Measurements from ENCODE around the gene GPR142.

GPR142 gene

GRCh38 chr17:74343526-74344284, 23.6 kb upstream of the GPR142 start:
- DNase-seq (ENCODE audit: low read depth in 1 of 2, low spot score in 1 of 2), result no peak

- no peak for DNase-seq (ENCODE audit: low read depth in 1 of 2, low spot score in 1 of 2)
Measured at GRCh38 chr17:74344658-74345057, 22.6 kb upstream of the GPR142 start.

DNA sequence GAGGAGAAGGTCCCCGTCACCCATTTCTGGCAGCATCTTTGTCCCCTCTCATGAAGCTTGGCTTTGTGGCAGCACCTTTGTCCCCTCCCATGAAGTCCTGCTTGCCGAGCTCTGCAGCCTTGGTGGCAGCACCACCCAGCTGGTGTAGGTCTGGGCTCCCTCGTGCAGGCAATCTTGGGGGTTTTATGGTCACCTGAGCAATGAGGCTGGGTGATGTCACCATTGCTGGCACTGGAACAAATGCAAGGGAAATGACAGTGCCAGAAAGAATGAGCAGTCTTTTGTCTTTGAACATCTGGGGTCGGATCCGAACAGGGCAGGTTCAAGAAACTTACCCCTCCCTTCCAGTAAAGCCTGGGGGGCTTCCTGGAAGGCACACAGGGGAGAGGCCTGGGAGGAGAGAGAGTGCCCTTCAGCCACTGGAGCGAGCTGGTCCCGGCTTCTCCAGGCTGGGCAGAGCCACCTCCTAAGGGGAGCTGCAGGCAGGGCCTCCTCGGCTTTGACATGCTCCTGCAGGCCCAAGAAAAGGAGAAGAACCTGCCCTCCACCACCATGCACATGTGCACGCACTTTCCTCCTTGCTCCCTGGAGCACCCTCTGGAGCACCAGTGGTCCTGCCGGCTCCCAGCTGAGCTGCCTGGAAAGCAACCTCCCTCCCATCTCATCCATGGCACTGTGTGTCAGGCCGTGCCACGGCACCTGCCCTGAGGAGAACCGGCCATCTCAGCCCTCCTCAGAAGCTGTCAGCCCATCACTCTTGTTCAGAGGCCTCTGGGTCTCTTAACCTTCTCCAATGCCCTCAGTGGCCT, 21.7 kb upstream of the GPR142 start:
- DNase-seq (ENCODE audit: low read depth in 1 of 2, low spot score in 1 of 2), result no peak

DNA sequence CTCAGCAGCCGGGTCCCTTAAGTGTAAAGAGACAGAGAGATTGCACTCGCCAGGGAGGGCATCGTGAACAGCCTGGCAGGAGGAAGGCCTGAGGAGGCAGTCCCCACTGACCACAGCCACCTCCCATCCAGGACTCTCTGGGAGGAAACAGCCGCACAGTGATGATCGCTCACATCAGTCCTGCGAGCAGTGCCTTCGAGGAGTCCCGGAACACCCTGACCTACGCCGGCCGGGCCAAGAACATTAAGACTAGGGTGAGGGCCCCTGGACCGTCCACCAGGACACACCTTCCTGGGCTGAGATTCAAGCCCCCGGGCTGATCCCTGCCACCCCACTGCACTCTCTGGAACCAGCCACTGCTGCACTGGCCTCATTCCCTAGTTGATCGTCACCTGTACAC, 19.7 kb upstream of the GPR142 start:
- DNase-seq (ENCODE audit: low read depth in 1 of 2, low spot score in 1 of 2), result no peak

GRCh38 chr17:74349120-74349519, 18.2 kb upstream of the GPR142 start:
- no peak for DNase-seq (ENCODE audit: low read depth in 1 of 2, low spot score in 1 of 2)

DNA sequence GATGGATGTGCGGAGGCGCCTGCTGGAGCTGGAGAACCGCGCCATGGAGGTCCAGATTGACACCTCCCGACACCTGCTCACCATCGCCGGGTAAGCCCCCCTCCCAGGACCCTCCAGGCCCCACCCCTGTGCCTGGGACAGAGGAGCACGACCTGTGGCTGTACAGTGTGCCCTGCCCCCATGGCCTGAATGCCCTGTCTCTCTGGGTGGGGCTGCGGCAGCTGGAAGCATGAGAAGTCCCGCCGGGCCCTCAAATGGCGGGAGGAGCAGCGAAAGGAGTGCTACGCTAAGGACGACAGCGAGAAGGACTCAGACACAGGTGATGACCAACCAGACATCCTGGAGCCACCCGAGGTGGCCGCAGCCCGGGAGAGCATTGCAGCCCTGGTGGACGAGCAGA, 16.8 kb upstream of the GPR142 start:
- DNase-seq (ENCODE audit: low read depth in 1 of 2, low spot score in 1 of 2), result no peak

GRCh38 chr17:74351552-74352210, 15.6 kb upstream of the GPR142 start:
- no peak for DNase-seq (ENCODE audit: low read depth in 1 of 2, low spot score in 1 of 2)

GRCh38 chr17:74353446-74354060, 13.8 kb upstream of the GPR142 start:
- DNase-seq (ENCODE audit: low read depth in 1 of 2, low spot score in 1 of 2), result no peak

- DNase-seq (ENCODE audit: low read depth in 1 of 2, low spot score in 1 of 2), result peak; percentile 18 to 30
Measured at GRCh38 chr17:74354123-74354522, 13.2 kb upstream of the GPR142 start.

DNA sequence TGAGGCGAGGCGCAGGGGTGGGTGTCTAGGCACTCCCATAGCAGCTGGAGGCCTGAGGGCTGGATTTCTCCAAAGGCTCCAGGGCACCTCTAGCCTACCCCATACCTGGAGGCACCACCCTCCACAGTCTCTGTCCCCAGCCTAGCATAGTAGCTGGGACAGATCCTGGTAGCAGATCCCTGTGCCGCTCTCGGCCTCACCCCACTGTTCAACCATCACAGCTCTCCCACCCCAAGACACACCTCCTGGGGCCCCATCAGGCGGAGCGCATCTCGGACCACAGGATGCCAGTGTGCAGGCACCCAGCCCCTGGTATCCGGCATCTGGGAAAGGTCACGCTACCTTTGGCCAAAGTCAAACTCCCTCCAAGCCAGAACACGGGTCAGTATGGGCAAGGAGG, 12.7 kb upstream of the GPR142 start:
- DNase-seq (ENCODE audit: low read depth in 1 of 2, low spot score in 1 of 2), result no peak

DNA sequence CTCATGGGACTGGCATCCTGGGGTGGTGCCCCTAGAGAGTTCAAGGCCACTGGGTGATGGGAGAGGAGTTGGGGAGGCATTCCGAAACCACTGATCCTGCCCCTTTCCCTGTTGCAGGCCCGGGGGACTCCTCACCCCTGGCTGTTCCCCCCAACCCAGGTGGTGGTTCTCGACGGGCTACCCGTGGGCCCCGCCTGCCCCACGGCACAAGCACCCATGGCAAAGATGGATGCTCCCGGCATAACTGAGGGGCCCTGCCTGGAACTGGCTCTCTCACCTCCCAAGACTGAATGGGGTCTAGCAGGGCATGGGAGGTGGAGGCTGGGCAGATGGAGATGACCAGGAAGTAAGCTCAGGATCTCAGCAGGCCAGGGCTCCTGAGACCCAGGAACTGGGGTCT, 12.2 kb upstream of the GPR142 start:
- no peak for DNase-seq (ENCODE audit: low read depth in 1 of 2, low spot score in 1 of 2)

DNA sequence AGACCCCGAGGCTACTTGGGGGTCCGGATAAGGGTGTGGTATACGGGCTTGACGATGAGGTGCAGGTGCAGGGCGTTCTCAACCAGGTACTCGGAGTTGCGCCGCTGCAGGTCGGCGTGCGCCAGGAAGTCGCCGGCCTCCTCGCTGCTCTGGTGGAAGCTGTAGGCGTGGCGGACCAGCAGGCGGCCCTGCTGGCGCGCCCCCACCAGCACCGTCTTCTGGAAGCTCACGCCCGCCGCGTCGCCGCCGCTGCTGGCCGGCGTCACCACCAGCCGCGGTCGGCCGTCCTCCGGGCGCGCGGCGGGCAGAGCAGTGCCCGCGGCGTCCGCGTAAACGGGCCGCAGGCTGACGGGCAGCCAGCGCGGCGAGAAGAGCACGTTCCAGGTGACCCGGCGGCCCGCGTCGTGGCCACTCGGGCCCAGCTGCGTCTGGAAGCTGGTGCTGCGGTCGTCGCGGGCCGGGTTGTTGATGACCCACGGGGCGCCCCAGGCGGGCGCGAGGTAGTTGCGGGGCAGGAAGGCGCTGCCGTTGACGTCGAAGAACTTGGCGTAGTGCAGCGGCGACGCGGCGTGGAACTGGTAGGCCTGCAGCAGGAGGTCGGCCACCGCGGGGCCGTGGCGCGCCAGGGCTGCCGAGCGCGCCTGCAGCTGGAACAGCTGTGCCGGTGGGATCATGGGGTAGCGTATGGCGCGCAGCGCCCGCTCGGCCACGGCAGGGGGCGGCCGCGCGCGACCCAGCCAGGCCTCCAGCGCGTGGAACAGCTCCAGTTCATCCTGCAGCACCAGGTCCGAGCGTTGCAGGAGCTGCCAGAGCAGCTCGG, 10.4 kb upstream of the GPR142 start:
- no peak for DNase-seq (ENCODE audit: low read depth in 1 of 2, low spot score in 1 of 2)

- no peak for DNase-seq (ENCODE audit: low read depth in 1 of 2, low spot score in 1 of 2)
Measured at GRCh38 chr17:74357466-74357809, 9.9 kb upstream of the GPR142 start.

DNA sequence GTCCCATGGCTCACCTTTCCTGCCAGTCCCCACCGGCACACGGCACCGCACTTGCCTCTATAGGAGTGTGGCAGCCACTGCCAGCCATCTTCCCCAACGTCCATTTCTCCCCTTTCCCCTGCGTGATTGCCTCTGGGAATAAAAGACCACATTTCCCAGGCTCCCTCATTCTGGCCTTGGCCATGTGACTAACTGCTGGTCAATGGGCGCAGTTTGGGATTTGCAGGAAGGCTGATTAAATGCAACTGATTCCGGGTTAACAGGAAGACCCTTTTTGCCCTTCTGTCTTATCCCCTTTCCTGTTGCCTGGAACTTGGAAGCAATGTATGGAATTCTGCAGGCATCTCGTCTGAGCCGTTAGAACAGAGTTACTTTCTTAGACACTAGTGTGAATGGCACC, 8.6 kb upstream of the GPR142 start:
- no peak for DNase-seq (ENCODE audit: low read depth in 1 of 2, low spot score in 1 of 2)

DNA sequence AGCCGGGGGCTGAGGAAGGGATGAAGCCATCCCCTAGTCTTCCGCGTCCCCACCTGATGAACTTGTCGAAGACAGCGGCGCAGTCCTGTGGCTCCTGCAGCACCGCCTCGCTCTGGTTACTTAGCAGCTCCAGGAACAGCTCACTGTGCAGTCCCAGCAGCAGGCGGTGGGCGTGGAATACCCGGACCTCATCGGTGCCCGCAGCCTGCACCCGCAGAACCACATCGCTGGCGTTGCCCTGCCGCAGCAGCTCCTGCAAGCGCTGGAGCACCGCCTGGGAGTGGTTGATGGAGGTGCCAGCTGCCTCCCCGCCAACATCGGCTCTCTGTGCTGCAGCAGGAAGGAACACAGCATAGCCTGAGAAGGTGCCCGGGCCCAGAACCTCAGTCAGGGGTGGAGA, 7.4 kb upstream of the GPR142 start:
- DNase-seq (ENCODE audit: low read depth in 1 of 2, low spot score in 1 of 2), result no peak

DNA sequence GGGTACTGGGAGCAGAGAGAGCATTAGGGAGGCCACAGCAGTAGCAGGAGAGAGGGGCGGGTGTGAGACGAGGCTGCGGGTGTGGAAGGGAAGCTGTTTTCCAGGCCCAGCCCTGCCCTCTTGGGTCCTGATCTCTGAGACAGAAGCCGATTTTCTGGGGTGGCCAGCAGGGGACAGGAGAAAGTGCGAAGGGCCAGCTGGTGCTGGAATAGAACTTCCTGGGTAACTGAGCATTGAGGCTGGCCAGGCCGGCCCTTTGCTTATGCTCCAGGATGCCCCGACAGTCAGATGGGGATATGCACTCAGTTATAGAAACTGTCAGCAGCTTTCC, 6.4 kb upstream of the GPR142 start:
- no peak for DNase-seq (ENCODE audit: low read depth in 1 of 2, low spot score in 1 of 2)

GRCh38 chr17:74361230-74362068, 5.9 kb upstream of the GPR142 start, which contains the start of gene BTBD17:
Gene BTBD17 (minus strand): TSS chr17:74361868. CDS start chr17:74361819, 49 bp downstream.
- peak in 1 of 2 donors; percentile 17 for DNase-seq (ENCODE audit: low read depth in 1 of 2, low spot score in 1 of 2)

- DNase-seq (ENCODE audit: low read depth in 1 of 2, low spot score in 1 of 2), result no peak
Measured at GRCh38 chr17:74362069-74362405, 5.3 kb upstream of the GPR142 start.

- DNase-seq (ENCODE audit: low read depth in 1 of 2, low spot score in 1 of 2), result no peak
Measured at GRCh38 chr17:74362810-74363498, 4.4 kb upstream of the GPR142 start.
